Mesenchymal stem cell (in vitro differentiated cells and primary cell): Measurements from ENCODE around the gene TRIM51.
"Not testable (repeated sequence)": the region's sequence is repeated elsewhere in the genome, so short reads cannot be mapped to it uniquely, and the experiment has no call there.

Source experiments
- DNase-seq: peaks from one replicate; pipeline ENCODE4 v3.0.0-alpha.2; 2013
- H2AFZ ChIP-seq: one replicate; pipeline ENCODE4 v1.6.1; 2013; ENCODE audit warnings: low read depth, mild to moderate bottlenecking, control low read depth, inconsistent platforms, low read length, moderate library complexity
- H2AK5ac ChIP-seq: 2 replicates; pipeline ENCODE4 v1.6.1; 2013; ENCODE audit warnings: low read length, moderate library complexity, mild to moderate bottlenecking, inconsistent platforms; ENCODE audit not compliant: severe bottlenecking
- H2BK120ac ChIP-seq: one replicate; pipeline ENCODE4 v1.6.1; 2013; ENCODE audit warnings: low read depth, mild to moderate bottlenecking, inconsistent platforms, low read length, moderate library complexity
- H2BK12ac ChIP-seq, 2 experiments: one replicate each; pipeline ENCODE4 v1.6.1; 2013; ENCODE audit warnings: inconsistent platforms in 2 of 2, low read length in 2 of 2, mild to moderate bottlenecking in 2 of 2, moderate library complexity in 2 of 2, control low read depth in 1 of 2
- H2BK15ac ChIP-seq: one replicate; pipeline ENCODE4 v1.6.1; 2013; ENCODE audit warnings: mild to moderate bottlenecking, low read depth, inconsistent platforms; ENCODE audit not compliant: poor library complexity, severe bottlenecking
- H2BK5ac ChIP-seq: 2 replicates; pipeline ENCODE4 v1.6.1; 2013; ENCODE audit warnings: low read depth, mild to moderate bottlenecking, low read length, control low read depth, inconsistent platforms; ENCODE audit not compliant: poor library complexity, severe bottlenecking
- H3K14ac ChIP-seq, 2 experiments: one replicate each; pipeline ENCODE4 v1.6.1; 2013; ENCODE audit warnings: inconsistent platforms in 2 of 2, low read length in 2 of 2, control low read depth in 1 of 2, mild to moderate bottlenecking in 1 of 2, moderate library complexity in 1 of 2
- H3K18ac ChIP-seq, 2 experiments: one replicate each; pipeline ENCODE4 v1.6.1; 2013; ENCODE audit warnings: inconsistent platforms in 2 of 2, low read length in 2 of 2, control low read depth in 1 of 2, low read depth in 1 of 2, mild to moderate bottlenecking in 1 of 2
- H3K23ac ChIP-seq, 2 experiments: one replicate each; pipeline ENCODE4 v1.6.1; 2013; ENCODE audit warnings: inconsistent platforms in 2 of 2, low read length in 2 of 2, mild to moderate bottlenecking in 2 of 2, moderate library complexity in 2 of 2, control low read depth in 1 of 2
- H3K27ac ChIP-seq: 2 replicates; pipeline ENCODE4 v1.5.1; 2013; ENCODE audit warnings: mild to moderate bottlenecking, moderate library complexity, low read length, control low read depth, inconsistent platforms; ENCODE audit not compliant: poor library complexity, severe bottlenecking
- H3K27me3 ChIP-seq, 2 experiments: 2 replicates each; pipeline versions ENCODE4 v1.6.1 to v1.7.0; 2013; ENCODE audit warnings: low read length in 2 of 2, mild to moderate bottlenecking in 2 of 2, moderate library complexity in 2 of 2, control low read depth in 1 of 2, inconsistent platforms in 1 of 2; ENCODE audit not compliant: control insufficient read depth in 1 of 2, insufficient read depth in 1 of 2
- H3K36me3 ChIP-seq, 2 experiments: 2 replicates each; pipeline versions ENCODE4 v1.6.1 to v1.7.0; 2013; ENCODE audit warnings: low read length in 2 of 2, control low read depth in 1 of 2, inconsistent platforms in 1 of 2, low read depth in 1 of 2, mild to moderate bottlenecking in 1 of 2; ENCODE audit not compliant: insufficient read depth in 2 of 2, control insufficient read depth in 1 of 2
- H3K4ac ChIP-seq, 2 experiments: one replicate each; pipeline ENCODE4 v1.6.1; 2013; ENCODE audit warnings: inconsistent platforms in 2 of 2, low read length in 2 of 2, mild to moderate bottlenecking in 2 of 2, moderate library complexity in 2 of 2, control low read depth in 1 of 2, low read depth in 1 of 2
- H3K4me1 ChIP-seq: 2 replicates; pipeline ENCODE4 v1.6.1; 2013; ENCODE audit warnings: low read depth, low read length, control low read depth; ENCODE audit not compliant: control insufficient read depth, insufficient read depth
- H3K4me2 ChIP-seq: 2 replicates; pipeline ENCODE4 v1.6.1; 2013; ENCODE audit warnings: low read length, mild to moderate bottlenecking, inconsistent platforms; ENCODE audit not compliant: poor library complexity, severe bottlenecking
- H3K4me3 ChIP-seq, 2 experiments: 2 replicates each; pipeline versions ENCODE4 v1.5.1 to v1.7.0; 2013; ENCODE audit warnings: low read length in 2 of 2, mild to moderate bottlenecking in 2 of 2, control low read depth in 1 of 2, low read depth in 1 of 2; ENCODE audit not compliant: insufficient read depth in 1 of 2
- H3K79me1 ChIP-seq: replicated peaks from 2 replicates; pipeline ENCODE4 v1.6.1; 2013; ENCODE audit warnings: mild to moderate bottlenecking, control low read depth, low read length, inconsistent platforms; ENCODE audit not compliant: poor library complexity, severe bottlenecking
- H3K9ac ChIP-seq: 2 replicates; pipeline ENCODE4 v1.7.0; 2013; ENCODE audit warnings: mild to moderate bottlenecking, low read length, moderate library complexity
- H3K9me3 ChIP-seq: 2 replicates; pipeline ENCODE4 v1.7.0; 2013; ENCODE audit warnings: mild to moderate bottlenecking, low read length; ENCODE audit not compliant: control insufficient read depth
- H4K8ac ChIP-seq: one replicate; pipeline ENCODE4 v1.6.1; 2013; ENCODE audit warnings: inconsistent platforms, mild to moderate bottlenecking, low read length, moderate library complexity
- H4K91ac ChIP-seq: one replicate; pipeline ENCODE4 v1.6.1; 2013; ENCODE audit warnings: mild to moderate bottlenecking, low read length, inconsistent platforms
- WGBS: methylation state at CpG from one replicate; pipeline ENCODE4 v1.1.7; 2013; ENCODE audit warnings: mixed read lengths; 5-methylcytosine and 5-hydroxymethylcytosine counted together

TRIM51 gene

GRCh38 chr11:55852141-55852540 lies 31.0 kb upstream of the TRIM51 start:
- no peaks in the 10 kb centered on the region for H3K79me1 ChIP-seq
- H2BK12ac ChIP-seq = no peak overlapping the region
- H2BK5ac ChIP-seq = no peak overlapping the region
- H4K8ac ChIP-seq = no peak overlapping the region
- WGBS = no CpG with 5 or more reads among the region's 1 CpG
- H3K4me2 ChIP-seq = no peak overlapping the region
- no peak overlapping the region for H4K91ac ChIP-seq
- H2BK15ac ChIP-seq = no peak overlapping the region
- no peaks in the 10 kb centered on the region for H3K27me3 ChIP-seq
- no peak overlapping the region for H3K4me3 ChIP-seq
- DNase-seq = no peak
- no peaks in the 10 kb centered on the region for H3K36me3 ChIP-seq
- no peak overlapping the region for H3K9ac ChIP-seq
- no peak overlapping the region for H3K14ac ChIP-seq
- no peak overlapping the region for H3K4ac ChIP-seq
- no peaks in the 10 kb centered on the region for H3K4me1 ChIP-seq
- H3K9me3 ChIP-seq = no peaks in the 10 kb centered on the region
- H3K23ac ChIP-seq = no peak overlapping the region
- no peak overlapping the region for H2AK5ac ChIP-seq
- no peak overlapping the region for H2AFZ ChIP-seq
- H3K18ac ChIP-seq = no peak overlapping the region
- no peak overlapping the region for H3K27ac ChIP-seq
- H2BK120ac ChIP-seq = no peak overlapping the region

- no peak overlapping the region for H3K4me2 ChIP-seq
- no peak overlapping the region for H3K23ac ChIP-seq
- no peak overlapping the region for H4K91ac ChIP-seq
- no peak overlapping the region for H3K27ac ChIP-seq
- H3K9me3 ChIP-seq = no peaks in the 10 kb centered on the region
- WGBS = no CpG with 5 or more reads among the region's 1 CpG
- no peak overlapping the region for H3K18ac ChIP-seq
- H3K27me3 ChIP-seq = no peaks in the 10 kb centered on the region
- H4K8ac ChIP-seq = no peak overlapping the region
- no peak for DNase-seq
- no peak overlapping the region for H2AFZ ChIP-seq
- H3K36me3 ChIP-seq = no peaks in the 10 kb centered on the region
- no peak overlapping the region for H3K4ac ChIP-seq
- H2BK5ac ChIP-seq = no peak overlapping the region
- H2BK120ac ChIP-seq = no peak overlapping the region
- no peak overlapping the region for H2BK15ac ChIP-seq
- H2AK5ac ChIP-seq = no peak overlapping the region
- no peaks in the 10 kb centered on the region for H3K79me1 ChIP-seq
- H3K4me3 ChIP-seq = no peak overlapping the region
- no peaks in the 10 kb centered on the region for H3K4me1 ChIP-seq
- H2BK12ac ChIP-seq = no peak overlapping the region
- no peak overlapping the region for H3K9ac ChIP-seq
- H3K14ac ChIP-seq = no peak overlapping the region
These were observed 28.4 kb upstream of the TRIM51 start for GRCh38 chr11:55854704-55855103.

- not testable (repeated sequence) for H3K14ac ChIP-seq, H3K4me2 ChIP-seq, H3K27ac ChIP-seq, H2BK15ac ChIP-seq, H2BK120ac ChIP-seq, H3K36me3 ChIP-seq, H3K4ac ChIP-seq, DNase-seq, H2AK5ac ChIP-seq, H3K9me3 ChIP-seq, H2AFZ ChIP-seq, H2BK12ac ChIP-seq, H3K4me1 ChIP-seq, H2BK5ac ChIP-seq, H3K18ac ChIP-seq, H3K9ac ChIP-seq, H4K8ac ChIP-seq, H3K27me3 ChIP-seq, H4K91ac ChIP-seq, H3K4me3 ChIP-seq, H3K79me1 ChIP-seq, H3K23ac ChIP-seq
- 74% methylated on average over 4 of the region's 4 CpGs for WGBS
These were observed 15.7 kb upstream of the TRIM51 start for GRCh38 chr11:55867354-55867753.

- H2BK15ac ChIP-seq = not testable (repeated sequence)
These were observed 10.4 kb upstream of the TRIM51 start for GRCh38 chr11:55872731-55873130.

More at GRCh38 chr11:55872731-55873130, 10.4 kb upstream of the TRIM51 start:
- not testable (repeated sequence) for H3K9ac ChIP-seq, H3K18ac ChIP-seq, H3K27me3 ChIP-seq, H2AFZ ChIP-seq, H3K27ac ChIP-seq, H3K79me1 ChIP-seq, DNase-seq, H3K4me1 ChIP-seq, H2AK5ac ChIP-seq, H4K91ac ChIP-seq, H3K14ac ChIP-seq, H3K23ac ChIP-seq, H3K9me3 ChIP-seq, H3K4me3 ChIP-seq, H2BK12ac ChIP-seq, H4K8ac ChIP-seq, H3K4me2 ChIP-seq, H3K36me3 ChIP-seq, H3K4ac ChIP-seq, H2BK120ac ChIP-seq, H2BK5ac ChIP-seq
- WGBS = 96% methylated on average over 33 of the region's 33 CpGs
